ENCODE data around the gene GALNT9.

GRCh38 chr12:132282950-132283771 lies 46.2 kb downstream of the GALNT9 start:
- no peak for TF ChIP-seq CTCF (IDR thresholded peaks at IDR 0.05; ENCODE audit: low read depth, low read length)
- TF ChIP-seq EZH2phosphoT487 (IDR thresholded peaks at IDR 0.05; ENCODE audit: low read depth) = no peak

Measured in OCI-LY3 (cell line).